PFSK-1 (cell line): ENCODE measurements around the gene PTGFRN.

Experiments used
- FOXP2 ChIP-seq: optimal IDR thresholded peaks from 2 replicates; pipeline ENCODE3; 2011; ENCODE audit warnings: borderline replicate concordance, control low read depth, inconsistent platforms; ENCODE audit not compliant: insufficient read depth; ENCODE audit errors: extremely low read length, extremely low read depth
- POLR2AphosphoS5 ChIP-seq: IDR thresholded peaks from 2 replicates; pipeline ENCODE4 v1.6.1; 2012; ENCODE audit warnings: low read depth, mild to moderate bottlenecking, control low read depth, low read length, moderate library complexity
- SIN3A ChIP-seq: IDR thresholded peaks from 2 replicates; pipeline ENCODE4 v1.6.1; 2012; ENCODE audit warnings: mild to moderate bottlenecking, low read length, moderate library complexity, borderline replicate concordance; ENCODE audit not compliant: insufficient read depth
- TAF1 ChIP-seq: IDR thresholded peaks from 2 replicates; pipeline ENCODE4 v1.6.1; 2012; ENCODE audit warnings: low read length, control low read depth, borderline replicate concordance; ENCODE audit not compliant: insufficient read depth
- TF ChIP-seq, protein P1 (sequence below), 2 experiments: IDR thresholded peaks; 2 replicates each; pipeline versions ENCODE4 v1.6.1 to v1.8.0; 2011 to 2012; ENCODE audit warnings: low read depth in 2 of 2, low read length in 2 of 2, control low read depth in 1 of 2, inconsistent platforms in 1 of 2, mild to moderate bottlenecking in 1 of 2, moderate library complexity in 1 of 2; ENCODE audit not compliant: insufficient read depth in 1 of 2

The PTGFRN gene

DNA sequence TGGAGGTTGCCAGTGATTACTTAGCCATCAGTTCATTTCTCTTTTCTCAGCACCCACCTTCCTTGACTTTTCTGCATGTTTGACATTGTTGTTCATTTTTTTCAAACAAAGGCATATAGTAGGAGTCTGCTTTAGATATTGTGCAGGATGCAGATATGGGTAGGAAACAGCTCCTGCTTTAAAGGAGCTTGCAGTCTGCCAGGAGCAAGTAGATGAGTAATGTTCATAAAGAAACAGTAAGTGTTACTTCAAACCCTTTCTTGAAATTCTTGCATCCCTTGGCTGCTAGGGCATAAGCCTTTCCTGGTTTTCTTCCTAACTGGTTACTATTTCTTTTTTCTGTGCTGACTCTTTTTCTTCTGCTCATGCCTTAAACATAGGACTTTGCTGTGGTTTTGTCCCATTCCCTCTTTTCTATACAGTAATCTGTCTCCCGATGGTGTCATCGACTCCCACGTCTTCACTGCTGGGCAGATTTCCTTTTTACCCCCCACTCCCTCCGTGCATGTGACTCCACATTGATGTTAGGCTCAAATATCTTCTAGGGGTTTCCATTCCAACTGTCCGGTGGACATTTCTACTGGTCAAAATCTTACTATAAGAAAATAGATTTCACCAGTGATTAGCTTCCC is 20.4 kb downstream of the PTGFRN start:
- TF ChIP-seq, protein P1, sequence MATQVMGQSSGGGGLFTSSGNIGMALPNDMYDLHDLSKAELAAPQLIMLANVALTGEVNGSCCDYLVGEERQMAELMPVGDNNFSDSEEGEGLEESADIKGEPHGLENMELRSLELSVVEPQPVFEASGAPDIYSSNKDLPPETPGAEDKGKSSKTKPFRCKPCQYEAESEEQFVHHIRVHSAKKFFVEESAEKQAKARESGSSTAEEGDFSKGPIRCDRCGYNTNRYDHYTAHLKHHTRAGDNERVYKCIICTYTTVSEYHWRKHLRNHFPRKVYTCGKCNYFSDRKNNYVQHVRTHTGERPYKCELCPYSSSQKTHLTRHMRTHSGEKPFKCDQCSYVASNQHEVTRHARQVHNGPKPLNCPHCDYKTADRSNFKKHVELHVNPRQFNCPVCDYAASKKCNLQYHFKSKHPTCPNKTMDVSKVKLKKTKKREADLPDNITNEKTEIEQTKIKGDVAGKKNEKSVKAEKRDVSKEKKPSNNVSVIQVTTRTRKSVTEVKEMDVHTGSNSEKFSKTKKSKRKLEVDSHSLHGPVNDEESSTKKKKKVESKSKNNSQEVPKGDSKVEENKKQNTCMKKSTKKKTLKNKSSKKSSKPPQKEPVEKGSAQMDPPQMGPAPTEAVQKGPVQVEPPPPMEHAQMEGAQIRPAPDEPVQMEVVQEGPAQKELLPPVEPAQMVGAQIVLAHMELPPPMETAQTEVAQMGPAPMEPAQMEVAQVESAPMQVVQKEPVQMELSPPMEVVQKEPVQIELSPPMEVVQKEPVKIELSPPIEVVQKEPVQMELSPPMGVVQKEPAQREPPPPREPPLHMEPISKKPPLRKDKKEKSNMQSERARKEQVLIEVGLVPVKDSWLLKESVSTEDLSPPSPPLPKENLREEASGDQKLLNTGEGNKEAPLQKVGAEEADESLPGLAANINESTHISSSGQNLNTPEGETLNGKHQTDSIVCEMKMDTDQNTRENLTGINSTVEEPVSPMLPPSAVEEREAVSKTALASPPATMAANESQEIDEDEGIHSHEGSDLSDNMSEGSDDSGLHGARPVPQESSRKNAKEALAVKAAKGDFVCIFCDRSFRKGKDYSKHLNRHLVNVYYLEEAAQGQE (IDR thresholded peaks at IDR 0.05; ENCODE audit: insufficient read depth in 1 of 2, low read depth in 2 of 2, low read length in 2 of 2) = no peak
- TF ChIP-seq FOXP2 (no peak), SIN3A (no peak), POLR2AphosphoS5 (no peak), TAF1 (no peak)

DNA sequence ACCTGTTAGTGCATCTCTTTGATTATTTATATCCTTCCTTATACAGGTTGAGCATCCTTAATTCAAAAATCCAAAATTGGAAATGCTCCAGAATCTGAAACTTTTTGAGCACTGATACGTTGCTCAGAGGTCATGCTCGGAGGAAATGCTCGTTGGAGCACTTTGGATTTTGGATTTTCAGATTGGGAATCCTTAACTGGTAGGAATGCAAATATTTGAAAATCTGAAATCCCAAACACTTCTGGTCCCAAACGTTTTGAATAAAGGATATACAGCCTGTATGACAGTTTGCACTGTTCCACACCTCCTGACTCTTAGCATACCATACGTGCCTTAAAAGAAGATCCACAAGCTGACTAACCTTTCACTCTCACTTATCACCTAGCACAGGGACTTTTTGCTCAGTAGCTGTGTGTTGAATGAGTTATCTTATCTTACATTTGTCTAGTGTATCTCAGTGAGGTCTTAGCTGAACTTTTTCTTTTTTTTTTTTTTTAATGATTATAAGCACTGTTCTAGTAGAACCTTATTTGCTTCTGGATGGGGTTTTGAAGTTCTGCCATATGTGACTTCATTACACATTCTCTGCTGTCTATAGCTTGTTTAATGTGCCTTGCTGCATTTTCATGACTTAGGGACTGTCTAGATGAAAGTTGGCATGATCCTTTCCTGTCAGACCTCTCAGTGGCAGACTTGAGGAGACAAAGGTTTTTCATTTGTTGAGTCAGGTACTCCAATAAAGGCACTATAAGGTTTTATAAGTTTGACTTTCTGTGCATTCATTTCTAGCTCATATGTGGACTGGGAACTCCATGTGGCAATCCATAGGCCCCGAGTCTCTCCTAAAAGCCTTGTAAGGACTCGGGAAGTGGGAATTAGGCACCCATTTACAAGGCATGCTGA is 21.6 kb downstream of the PTGFRN start:
- TF ChIP-seq SIN3A = no peak
- no peak for TF ChIP-seq FOXP2
- no peak for TF ChIP-seq TAF1
- TF ChIP-seq, protein P1 (IDR thresholded peaks at IDR 0.05; ENCODE audit: insufficient read depth in 1 of 2, low read depth in 2 of 2, low read length in 2 of 2) = no peak
- TF ChIP-seq POLR2AphosphoS5 = no peak

DNA sequence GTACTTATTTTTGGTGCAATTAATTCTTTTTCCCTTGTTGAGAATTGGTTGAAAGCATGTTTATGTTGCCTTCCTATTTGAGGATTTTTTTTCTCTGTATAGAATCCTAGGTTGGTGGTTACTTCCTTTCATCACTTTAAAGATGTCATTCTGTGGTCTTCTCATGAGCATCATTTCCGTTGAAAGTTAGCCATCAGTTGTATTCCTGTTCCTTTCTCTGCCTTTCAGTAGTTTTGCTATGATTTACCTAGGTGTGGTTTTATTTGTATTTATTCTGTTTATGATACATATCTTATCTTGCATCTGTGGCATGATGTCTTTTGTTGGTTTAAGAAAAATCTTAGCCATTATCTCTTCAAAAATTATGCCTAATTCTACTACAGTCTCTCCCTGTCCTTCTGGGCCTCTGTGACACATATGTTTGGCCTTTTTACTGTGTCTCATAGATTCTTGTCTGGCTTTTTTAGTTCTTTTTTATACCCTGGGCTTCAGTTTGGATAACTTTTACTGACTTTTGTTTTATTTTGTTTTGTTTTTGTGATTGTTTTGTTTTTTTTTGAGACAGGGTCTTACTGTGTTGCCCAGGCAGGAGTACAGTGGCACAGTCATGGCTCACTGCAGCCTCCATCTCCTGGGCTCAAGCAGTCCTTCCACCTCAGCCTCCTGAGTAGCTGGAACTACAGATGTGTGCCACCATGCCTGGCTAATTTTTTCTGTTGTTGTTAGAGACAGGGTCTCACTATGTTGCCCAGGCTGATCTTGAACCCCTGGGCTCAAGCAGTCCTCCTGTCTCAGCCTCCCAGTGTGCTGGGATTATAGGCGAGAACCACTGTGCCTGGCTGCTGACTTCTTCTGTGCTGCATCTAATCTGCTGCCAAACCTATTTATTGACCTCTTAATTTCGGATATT is 24.1 kb downstream of the PTGFRN start:
- TF ChIP-seq TAF1 = no peak
- TF ChIP-seq POLR2AphosphoS5 = no peak
- no peak for TF ChIP-seq FOXP2
- TF ChIP-seq, protein P1 (IDR thresholded peaks at IDR 0.05; ENCODE audit: insufficient read depth in 1 of 2, low read depth in 2 of 2, low read length in 2 of 2) = no peak
- no peak for TF ChIP-seq SIN3A

DNA sequence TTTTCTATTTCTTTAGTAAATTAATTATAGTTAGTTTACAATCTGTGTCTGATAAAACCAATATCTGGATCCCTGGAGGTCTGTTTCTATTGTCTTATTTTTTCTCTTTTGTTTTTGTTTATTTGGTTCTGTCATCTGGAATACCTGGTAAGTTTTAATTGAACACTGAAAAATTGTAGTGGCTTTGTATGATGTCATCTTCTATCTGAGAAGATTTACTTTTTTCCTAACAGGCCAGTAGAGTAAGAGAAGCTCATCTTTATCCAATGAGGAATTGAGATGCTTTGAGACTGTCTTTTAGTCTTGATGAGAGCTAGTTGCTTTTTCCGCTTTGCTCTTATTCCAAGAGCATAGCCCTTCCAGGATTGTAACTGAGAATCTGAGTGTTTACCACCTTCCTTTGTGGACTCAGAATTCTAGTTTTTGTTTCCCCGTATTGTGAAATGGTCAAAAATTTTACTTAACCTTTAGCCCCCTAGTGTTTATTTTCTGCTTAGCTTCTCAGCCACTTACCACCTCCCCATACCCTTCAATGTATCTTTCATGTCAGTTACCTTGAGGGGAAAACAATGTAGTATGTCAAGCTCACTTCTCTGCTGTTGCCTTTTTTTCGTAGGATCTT is 25.0 kb downstream of the PTGFRN start:
- no peak for TF ChIP-seq SIN3A

DNA sequence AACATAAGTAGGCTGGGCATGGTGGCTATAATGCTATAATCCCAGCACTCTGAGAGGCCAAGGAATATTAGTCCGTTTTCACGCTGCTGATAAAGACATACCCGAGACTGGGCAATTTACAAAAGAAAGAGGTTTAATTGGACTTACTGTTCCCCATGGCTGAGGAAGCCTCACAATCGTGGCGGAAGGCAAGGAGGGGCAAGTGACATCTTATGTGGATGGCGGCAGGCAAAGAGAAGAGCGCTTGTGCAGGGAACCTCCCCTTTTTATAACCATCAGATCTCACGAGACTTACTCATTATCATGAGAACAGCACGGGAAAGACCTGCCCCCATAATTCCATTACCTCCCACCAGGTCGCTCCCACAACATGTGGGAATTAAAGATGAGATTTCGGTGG is 28.5 kb downstream of the PTGFRN start:
- no peak for TF ChIP-seq TAF1
- no peak for TF ChIP-seq FOXP2
- TF ChIP-seq POLR2AphosphoS5 = no peak
- TF ChIP-seq SIN3A = no peak
- TF ChIP-seq, protein P1 (IDR thresholded peaks at IDR 0.05; ENCODE audit: insufficient read depth in 1 of 2, low read depth in 2 of 2, low read length in 2 of 2) = no peak
